Skin epidermis (tissue), 12 donors: ENCODE data around the gene DCAF5.
"Not testable (repeated sequence)": the region's sequence is repeated elsewhere in the genome, so short reads cannot be mapped to it uniquely, and the experiment has no call there.

Experiments used
- H3K27ac ChIP-seq, 21 experiments: fragments of 200-600 bp; sonication (generic) in 11 of 21; one replicate each; pipeline ENCODE4 v1.5.0; 2020; ENCODE audit warnings: mild to moderate bottlenecking in 3 of 21, inconsistent platforms in 2 of 21, moderate library complexity in 2 of 21
- H3K4me3 ChIP-seq, 7 experiments: fragments of 200-600 bp; sonication (generic) in 2 of 7; one replicate each; pipeline ENCODE4 v1.5.0; 2020; ENCODE audit warnings: inconsistent platforms in 2 of 7, mild to moderate bottlenecking in 2 of 7, moderate library complexity in 1 of 7

The DCAF5 gene

GRCh38 chr14:69077841-69078240, 75.1 kb downstream of the DCAF5 start:
- H3K4me3 ChIP-seq = no peak overlapping the region
- H3K27ac ChIP-seq = peak overlapping the region in 4 of 21 experiments; percentile 16 to 75 (median 26)

GRCh38 chr14:69077185-69077584, 75.7 kb downstream of the DCAF5 start:
- peak overlapping the region in 1 of 21 experiments; percentile 16 for H3K27ac ChIP-seq

GRCh38 chr14:69076341-69076740, 76.6 kb downstream of the DCAF5 start:
- H3K27ac ChIP-seq = no peak overlapping the region
- H3K4me3 ChIP-seq = no peak overlapping the region

More at GRCh38 chr14:69077185-69077584, 75.7 kb downstream of the DCAF5 start:
- not testable (repeated sequence) for H3K4me3 ChIP-seq

- H3K27ac ChIP-seq = no peak overlapping the region
- no peak overlapping the region for H3K4me3 ChIP-seq
These were observed 79.0 kb downstream of the DCAF5 start for GRCh38 chr14:69073915-69074314.

GRCh38 chr14:69073429-69073828, 79.5 kb downstream of the DCAF5 start:
- H3K4me3 ChIP-seq = no peak overlapping the region
- H3K27ac ChIP-seq = no peak overlapping the region

- Histone ChIP-seq H3K27ac (no peak overlapping the region), H3K4me3 (no peak overlapping the region)
These were observed 80.3 kb downstream of the DCAF5 start for GRCh38 chr14:69072584-69072983.

- peak overlapping the region in 9 of 21 experiments; percentile 10 to 65 (median 39) for H3K27ac ChIP-seq
- no peak overlapping the region for H3K4me3 ChIP-seq
These were observed 84.0 kb downstream of the DCAF5 start for GRCh38 chr14:69068744-69069421.

GRCh38 chr14:69066396-69067171, 86.3 kb downstream of the DCAF5 start:
- H3K4me3 ChIP-seq = no peak overlapping the region
- H3K27ac ChIP-seq = no peak overlapping the region

GRCh38 chr14:69065934-69066333, 87.0 kb downstream of the DCAF5 start:
- H3K4me3 ChIP-seq, H3K27ac ChIP-seq: not testable (repeated sequence)

GRCh38 chr14:69064596-69064995, 88.3 kb downstream of the DCAF5 start:
- no peak overlapping the region for H3K27ac ChIP-seq

GRCh38 chr14:69059658-69060623, 93.0 kb downstream of the DCAF5 start:
- peak overlapping the region in 4 of 21 experiments; percentile 1 to 46 (median 18) for H3K27ac ChIP-seq
- no peak overlapping the region for H3K4me3 ChIP-seq

More at GRCh38 chr14:69064596-69064995, 88.3 kb downstream of the DCAF5 start:
- H3K4me3 ChIP-seq = no peak overlapping the region

GRCh38 chr14:69055999-69056788, 96.7 kb downstream of the DCAF5 start:
- H3K4me3 ChIP-seq = no peak overlapping the region
- no peak overlapping the region for H3K27ac ChIP-seq

- Histone ChIP-seq H3K4me3 (no peak overlapping the region), H3K27ac (no peak overlapping the region)
These were observed 97.8 kb downstream of the DCAF5 start for GRCh38 chr14:69055125-69055524.

- Histone ChIP-seq H3K27ac (peak overlapping the region in 2 of 21 experiments; percentile 39 to 44), H3K4me3 (no peak overlapping the region)
These were observed 98.9 kb downstream of the DCAF5 start for GRCh38 chr14:69054030-69054429.

GRCh38 chr14:69052181-69052601, 100.7 kb downstream of the DCAF5 start:
- Histone ChIP-seq H3K27ac (peak overlapping the region in 10 of 21 experiments; percentile 5 to 75 (median 23)), H3K4me3 (no peak overlapping the region)

GRCh38 chr14:69050240-69051184, 102.4 kb downstream of the DCAF5 start:
- H3K4me3 ChIP-seq = no peak overlapping the region
- peak overlapping the region in 17 of 21 experiments; percentile 2 to 75 (median 47) for H3K27ac ChIP-seq

- no peak overlapping the region for H3K4me3 ChIP-seq
- peak overlapping the region in 19 of 21 experiments; percentile 2 to 75 (median 49) for H3K27ac ChIP-seq
These were observed 103.2 kb downstream of the DCAF5 start for GRCh38 chr14:69049675-69050074.

GRCh38 chr14:69048456-69048855, 104.5 kb downstream of the DCAF5 start:
- H3K4me3 ChIP-seq = no peak overlapping the region
- H3K27ac ChIP-seq = peak overlapping the region in 5 of 21 experiments; percentile 4 to 80 (median 21)
